Measurements from ENCODE around the gene SUMO1.

GRCh38 chr2:202215179-202215578, 23.2 kb downstream of the SUMO1 start:
- TF ChIP-seq GATA3 (IDR thresholded peaks at IDR 0.05; ENCODE audit: low read depth, low read length) (no peak), GATA2 (IDR thresholded peaks at IDR 0.05; ENCODE audit: low read depth, low read length) (no peak)
